K562 (cell line): ENCODE measurements around the gene SLC1A4. TPM values are rescaled to one million over a fixed set of nuclear protein-coding genes. Genes with fewer than 3 reads are reported as not detected.

ENCODE experiments used
- BCL6 ChIP-seq: fragments of 250-450 bp; sonication (Bioruptor Pico); IDR thresholded peaks from 2 replicates; pipeline ENCODE4 v1.4.0; 2020
- BRD4 ChIP-seq: fragments of 200-600 bp; sonication (generic); IDR thresholded peaks from 2 replicates; pipeline ENCODE4 v1.6.1; 2017; ENCODE audit warnings: inconsistent platforms
- DPF2 ChIP-seq: fragments of 450-650 bp; IDR thresholded peaks from 2 replicates; pipeline ENCODE4 v1.6.1; 2016
- FOXP4 ChIP-seq: sonication (generic); formaldehyde crosslinking; IDR thresholded peaks from 2 replicates; pipeline ENCODE4 v1.8.0; 2022; ENCODE audit warnings: mild to moderate bottlenecking, missing genetic modification reagents, borderline replicate concordance
- GATAD2B ChIP-seq: fragments of 450-650 bp; IDR thresholded peaks from 2 replicates; pipeline ENCODE4 v1.6.1; 2017; ENCODE audit warnings: mild to moderate bottlenecking, borderline replicate concordance
- MYBL2 ChIP-seq, 2 experiments: fragments of 450-650 bp in 1 of 2; sonication (generic) in 1 of 2; formaldehyde crosslinking in 1 of 2; IDR thresholded peaks; 2 replicates each; pipeline versions ENCODE4 v1.6.1 to v1.8.1; 2017 to 2022; ENCODE audit warnings: borderline replicate concordance in 1 of 2, inconsistent platforms in 1 of 2, low read depth in 1 of 2, mild to moderate bottlenecking in 1 of 2, missing genetic modification reagents in 1 of 2, moderate library complexity in 1 of 2
- NCOA2 ChIP-seq, 2 experiments: fragments of 450-650 bp; IDR thresholded peaks; 2 replicates each; pipeline ENCODE4 v1.6.1; 2018; ENCODE audit warnings: mild to moderate bottlenecking in 2 of 2, moderate library complexity in 1 of 2; ENCODE audit not compliant: partially characterized antibody in 2 of 2
- PCBP1 ChIP-seq: fragments of 200-400 bp; formaldehyde crosslinking; IDR thresholded peaks from 2 replicates; pipeline ENCODE4 v1.6.1; 2018; ENCODE audit warnings: mild to moderate bottlenecking, low read depth, low read length; ENCODE audit not compliant: poor library complexity, severe bottlenecking
- RHOXF2B ChIP-seq: fragments of 250-450 bp; sonication (Bioruptor Pico); conservative IDR thresholded peaks from 2 replicates; pipeline ENCODE4 v1.5.1; 2021
- SIX5 ChIP-seq, 2 experiments: IDR thresholded peaks; 2 replicates each; pipeline ENCODE4 v1.6.1; 2011; ENCODE audit warnings: low read length in 2 of 2, borderline replicate concordance in 1 of 2, low read depth in 1 of 2, mild to moderate bottlenecking in 1 of 2, moderate library complexity in 1 of 2; ENCODE audit not compliant: insufficient read depth in 1 of 2
- SUPT5H ChIP-seq: fragments of 450-650 bp; IDR thresholded peaks from 2 replicates; pipeline ENCODE4 v1.6.1; 2016
- U2AF2 ChIP-seq: fragments of 200-400 bp; formaldehyde crosslinking; optimal IDR thresholded peaks from 2 replicates; pipeline ENCODE3; 2017; ENCODE audit warnings: low read depth, mild to moderate bottlenecking, low read length
- ZNF354B ChIP-seq: fragments of 250-450 bp; sonication (Bioruptor Pico); IDR thresholded peaks from 2 replicates; pipeline ENCODE4 v1.4.0; 2020
- polyA plus RNA-seq, 8 experiments: library from polyadenylated mRNA; depleted of rRNA in 4 of 8; stranded (reverse) in 5 of 8; unstranded in 3 of 8; fragments of >200 nt; fragmentation: Nextera tagmentation in 2 of 8; fragmentation: Illumina TruSeq in 1 of 8; extraction: Ambion mirVana in 2 of 8; extraction: Trizol in 1 of 8; gene quantifications; 2 replicates each; pipeline versions ENCODE4 v1.2.1 to v1.2.3, GENCODE V29; 2011 to 2014; ENCODE audit warnings: inconsistent platforms in 1 of 8, missing spikeins in 1 of 8
- total RNA-seq, 7 experiments: library from RNA; depleted of rRNA in 6 of 7; stranded (reverse); fragments of >200 nt in 6 of 7; fragmentation: Illumina TruSeq in 2 of 7; extraction: Trizol in 2 of 7; gene quantifications; 2 replicates each; pipeline versions ENCODE4 v1.2.1 to v1.2.3, GENCODE V29; 2011 to 2021; ENCODE audit warnings: low replicate concordance in 1 of 7
- TF ChIP-seq, protein P1 (sequence below): fragments of 250-450 bp; sonication (Bioruptor Pico); IDR thresholded peaks from 2 replicates; pipeline ENCODE4 v1.4.0; 2020; ENCODE audit warnings: mild to moderate bottlenecking
- TF ChIP-seq, protein P2 (sequence below), 2 experiments: fragments of 450-650 bp; formaldehyde crosslinking in 1 of 2; IDR thresholded peaks; 2 replicates each; pipeline versions ENCODE4 v1.4.0 to v1.6.1; 2014 to 2020; ENCODE audit warnings: mild to moderate bottlenecking in 2 of 2, borderline replicate concordance in 1 of 2, low read depth in 1 of 2

Gene SLC1A4
- total and polyA plus RNA-seq, 9 of the 15 experiments (the other 6 are each of a cell fraction or from before 2014, with no cell fraction given): 4.4 to 24.0 (median 10.9) TPM

DNA sequence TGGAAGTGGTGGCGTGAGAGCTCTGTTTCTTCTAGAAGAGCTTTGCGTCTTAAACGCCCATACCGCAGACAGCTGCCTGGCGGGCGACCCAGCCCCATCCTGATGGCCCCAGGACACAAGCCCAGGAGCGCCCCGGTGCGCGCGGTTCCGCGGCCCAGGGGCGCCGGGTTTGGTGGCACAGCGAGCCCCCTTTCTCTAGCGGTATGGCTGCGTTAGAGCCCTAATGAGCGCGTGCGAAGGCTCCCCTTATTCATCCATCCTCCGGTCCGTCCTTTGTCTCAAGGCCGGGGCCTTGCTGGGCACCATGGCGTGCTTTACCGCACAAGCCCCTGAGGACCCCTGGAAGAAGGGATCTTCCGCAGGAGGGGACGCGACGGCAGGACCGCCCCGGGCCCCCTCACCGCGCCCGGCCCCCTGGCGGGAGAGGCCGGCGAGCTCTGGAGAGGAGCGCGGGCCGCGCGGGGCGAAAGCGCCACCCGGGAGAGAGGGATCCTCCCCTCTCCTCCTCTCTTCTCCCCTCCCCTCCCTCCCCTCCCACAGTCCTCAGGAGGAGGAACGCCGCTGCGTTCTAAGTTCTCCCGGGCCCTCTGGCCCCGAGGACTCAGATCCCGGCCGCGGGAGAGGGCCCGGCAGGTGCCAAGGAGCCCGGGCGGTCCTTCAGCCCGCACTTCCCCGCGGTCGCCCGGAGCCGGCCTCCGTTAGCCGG is 626 bp upstream of the SLC1A4 start (continued):
- TF ChIP-seq MYBL2 (IDR thresholded peaks at IDR 0.05; ENCODE audit: low read depth): no peak
- no peak for TF ChIP-seq MYBL2 (CRISPR knock-in tag; IDR thresholded peaks at IDR 0.05; ENCODE audit: borderline replicate concordance)
- no peak for TF ChIP-seq ZNF354B (CRISPR knock-in tag)
- no peak for TF ChIP-seq GATAD2B
- TF ChIP-seq NCOA2 (IDR thresholded peaks at IDR 0.05; ENCODE audit: partially characterized antibody in 2 of 2): no peak
- TF ChIP-seq, protein P1, sequence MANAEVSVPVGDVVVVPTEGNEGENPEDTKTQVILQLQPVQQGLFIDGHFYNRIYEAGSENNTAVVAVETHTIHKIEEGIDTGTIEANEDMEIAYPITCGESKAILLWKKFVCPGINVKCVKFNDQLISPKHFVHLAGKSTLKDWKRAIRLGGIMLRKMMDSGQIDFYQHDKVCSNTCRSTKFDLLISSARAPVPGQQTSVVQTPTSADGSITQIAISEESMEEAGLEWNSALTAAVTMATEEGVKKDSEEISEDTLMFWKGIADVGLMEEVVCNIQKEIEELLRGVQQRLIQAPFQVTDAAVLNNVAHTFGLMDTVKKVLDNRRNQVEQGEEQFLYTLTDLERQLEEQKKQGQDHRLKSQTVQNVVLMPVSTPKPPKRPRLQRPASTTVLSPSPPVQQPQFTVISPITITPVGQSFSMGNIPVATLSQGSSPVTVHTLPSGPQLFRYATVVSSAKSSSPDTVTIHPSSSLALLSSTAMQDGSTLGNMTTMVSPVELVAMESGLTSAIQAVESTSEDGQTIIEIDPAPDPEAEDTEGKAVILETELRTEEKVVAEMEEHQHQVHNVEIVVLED (CRISPR knock-in tag): no peak; the same call in 1 of the 2 replicates
- TF ChIP-seq BRD4: no peak
- no peak for TF ChIP-seq U2AF2
- no peak for TF ChIP-seq FOXP4 (CRISPR knock-in tag)
- TF ChIP-seq, protein P2, sequence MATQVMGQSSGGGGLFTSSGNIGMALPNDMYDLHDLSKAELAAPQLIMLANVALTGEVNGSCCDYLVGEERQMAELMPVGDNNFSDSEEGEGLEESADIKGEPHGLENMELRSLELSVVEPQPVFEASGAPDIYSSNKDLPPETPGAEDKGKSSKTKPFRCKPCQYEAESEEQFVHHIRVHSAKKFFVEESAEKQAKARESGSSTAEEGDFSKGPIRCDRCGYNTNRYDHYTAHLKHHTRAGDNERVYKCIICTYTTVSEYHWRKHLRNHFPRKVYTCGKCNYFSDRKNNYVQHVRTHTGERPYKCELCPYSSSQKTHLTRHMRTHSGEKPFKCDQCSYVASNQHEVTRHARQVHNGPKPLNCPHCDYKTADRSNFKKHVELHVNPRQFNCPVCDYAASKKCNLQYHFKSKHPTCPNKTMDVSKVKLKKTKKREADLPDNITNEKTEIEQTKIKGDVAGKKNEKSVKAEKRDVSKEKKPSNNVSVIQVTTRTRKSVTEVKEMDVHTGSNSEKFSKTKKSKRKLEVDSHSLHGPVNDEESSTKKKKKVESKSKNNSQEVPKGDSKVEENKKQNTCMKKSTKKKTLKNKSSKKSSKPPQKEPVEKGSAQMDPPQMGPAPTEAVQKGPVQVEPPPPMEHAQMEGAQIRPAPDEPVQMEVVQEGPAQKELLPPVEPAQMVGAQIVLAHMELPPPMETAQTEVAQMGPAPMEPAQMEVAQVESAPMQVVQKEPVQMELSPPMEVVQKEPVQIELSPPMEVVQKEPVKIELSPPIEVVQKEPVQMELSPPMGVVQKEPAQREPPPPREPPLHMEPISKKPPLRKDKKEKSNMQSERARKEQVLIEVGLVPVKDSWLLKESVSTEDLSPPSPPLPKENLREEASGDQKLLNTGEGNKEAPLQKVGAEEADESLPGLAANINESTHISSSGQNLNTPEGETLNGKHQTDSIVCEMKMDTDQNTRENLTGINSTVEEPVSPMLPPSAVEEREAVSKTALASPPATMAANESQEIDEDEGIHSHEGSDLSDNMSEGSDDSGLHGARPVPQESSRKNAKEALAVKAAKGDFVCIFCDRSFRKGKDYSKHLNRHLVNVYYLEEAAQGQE (IDR thresholded peaks at IDR 0.05; ENCODE audit: borderline replicate concordance): no peak; the same call in 1 of the 2 replicates
- TF ChIP-seq, protein P2 (CRISPR knock-in tag; IDR thresholded peaks at IDR 0.05; ENCODE audit: low read depth): no peak
- peak; percentile 76 for TF ChIP-seq SUPT5H
- no peak; the same call in 1 of the 2 replicates for TF ChIP-seq DPF2
- peak; percentile 83 for TF ChIP-seq PCBP1
- no peak for TF ChIP-seq SIX5 (IDR thresholded peaks at IDR 0.05; ENCODE audit: borderline replicate concordance in 1 of 2, insufficient read depth in 1 of 2, low read depth in 1 of 2, low read length in 2 of 2)
- TF ChIP-seq RHOXF2B (CRISPR knock-in tag): no peak
- no peak for TF ChIP-seq BCL6
